Mesendoderm (in vitro differentiated cells): ENCODE results near the gene TMEM181.

ENCODE experiments used
- DNase-seq: peaks from one replicate; pipeline ENCODE4 v3.0.0; 2013
- H2AK5ac ChIP-seq: 2 replicates; pipeline ENCODE4 v1.6.1; 2013; ENCODE audit warnings: low read length, inconsistent platforms
- H2BK120ac ChIP-seq: 2 replicates; pipeline ENCODE4 v1.6.1; 2013; ENCODE audit warnings: low read depth, mild to moderate bottlenecking, low read length, moderate library complexity, mixed read lengths
- H2BK15ac ChIP-seq: replicated peaks from 2 replicates; pipeline ENCODE4 v1.6.1; 2013; ENCODE audit warnings: low read depth, mild to moderate bottlenecking, moderate library complexity
- H2BK5ac ChIP-seq: 2 replicates; pipeline ENCODE4 v1.6.1; 2013; ENCODE audit warnings: low read length, inconsistent platforms
- H3K18ac ChIP-seq: 2 replicates; pipeline ENCODE4 v1.6.1; 2013; ENCODE audit warnings: mild to moderate bottlenecking, low read length, mixed read lengths
- H3K23ac ChIP-seq: one replicate; pipeline ENCODE4 v1.6.1; 2013; ENCODE audit warnings: low read length
- H3K27ac ChIP-seq: 2 replicates; pipeline ENCODE4 v1.5.1; 2013; ENCODE audit warnings: low read depth, mild to moderate bottlenecking, inconsistent platforms, low read length, moderate library complexity
- H3K27me3 ChIP-seq: 2 replicates; pipeline ENCODE4 v1.6.1; 2013; ENCODE audit warnings: low read length, control low read depth, mild to moderate bottlenecking, inconsistent platforms; ENCODE audit not compliant: insufficient read depth, poor library complexity
- H3K36me3 ChIP-seq: 2 replicates; pipeline ENCODE4 v1.6.1; 2013; ENCODE audit warnings: low read length, inconsistent platforms; ENCODE audit not compliant: control insufficient read depth, insufficient read depth
- H3K4ac ChIP-seq: one replicate; pipeline ENCODE4 v1.6.1; 2013; ENCODE audit warnings: low read depth, mild to moderate bottlenecking, low read length, moderate library complexity
- H3K4me1 ChIP-seq: 2 replicates; pipeline ENCODE4 v1.6.1; 2013; ENCODE audit warnings: low read depth, low read length, inconsistent platforms; ENCODE audit not compliant: control insufficient read depth
- H3K4me2 ChIP-seq: 2 replicates; pipeline ENCODE4 v1.6.1; 2013; ENCODE audit warnings: low read length
- H3K4me3 ChIP-seq: 2 replicates; pipeline ENCODE4 v1.5.1; 2013; ENCODE audit warnings: mild to moderate bottlenecking, low read length
- H3K56ac ChIP-seq: one replicate; pipeline ENCODE4 v1.6.1; 2013; ENCODE audit warnings: low read length
- H3K79me1 ChIP-seq: 2 replicates; pipeline ENCODE4 v1.6.1; 2013; ENCODE audit warnings: low read length, inconsistent platforms
- H3K79me2 ChIP-seq: 2 replicates; pipeline ENCODE4 v1.6.1; 2013; ENCODE audit warnings: mild to moderate bottlenecking, low read length; ENCODE audit not compliant: control insufficient read depth, insufficient read depth
- H3K9ac ChIP-seq: 2 replicates; pipeline ENCODE4 v1.6.1; 2013; ENCODE audit warnings: low read length, inconsistent platforms
- H4K5ac ChIP-seq: one replicate; pipeline ENCODE4 v1.6.1; 2013; ENCODE audit warnings: low read length
- H4K8ac ChIP-seq: one replicate; pipeline ENCODE4 v1.6.1; 2013; ENCODE audit warnings: low read depth, mild to moderate bottlenecking, control low read depth, low read length, moderate library complexity
- WGBS: extraction: QIAGEN DNeasy Blood & Tissue Kit; methylation state at CpG from one replicate; pipeline ENCODE4 v1.1.7; 2013; ENCODE audit warnings: low lambda C conversion rate, missing lambda C conversion rate; ENCODE audit not compliant: insufficient coverage; ENCODE audit errors: extremely low coverage; 5-methylcytosine and 5-hydroxymethylcytosine counted together

TMEM181 gene

DNA sequence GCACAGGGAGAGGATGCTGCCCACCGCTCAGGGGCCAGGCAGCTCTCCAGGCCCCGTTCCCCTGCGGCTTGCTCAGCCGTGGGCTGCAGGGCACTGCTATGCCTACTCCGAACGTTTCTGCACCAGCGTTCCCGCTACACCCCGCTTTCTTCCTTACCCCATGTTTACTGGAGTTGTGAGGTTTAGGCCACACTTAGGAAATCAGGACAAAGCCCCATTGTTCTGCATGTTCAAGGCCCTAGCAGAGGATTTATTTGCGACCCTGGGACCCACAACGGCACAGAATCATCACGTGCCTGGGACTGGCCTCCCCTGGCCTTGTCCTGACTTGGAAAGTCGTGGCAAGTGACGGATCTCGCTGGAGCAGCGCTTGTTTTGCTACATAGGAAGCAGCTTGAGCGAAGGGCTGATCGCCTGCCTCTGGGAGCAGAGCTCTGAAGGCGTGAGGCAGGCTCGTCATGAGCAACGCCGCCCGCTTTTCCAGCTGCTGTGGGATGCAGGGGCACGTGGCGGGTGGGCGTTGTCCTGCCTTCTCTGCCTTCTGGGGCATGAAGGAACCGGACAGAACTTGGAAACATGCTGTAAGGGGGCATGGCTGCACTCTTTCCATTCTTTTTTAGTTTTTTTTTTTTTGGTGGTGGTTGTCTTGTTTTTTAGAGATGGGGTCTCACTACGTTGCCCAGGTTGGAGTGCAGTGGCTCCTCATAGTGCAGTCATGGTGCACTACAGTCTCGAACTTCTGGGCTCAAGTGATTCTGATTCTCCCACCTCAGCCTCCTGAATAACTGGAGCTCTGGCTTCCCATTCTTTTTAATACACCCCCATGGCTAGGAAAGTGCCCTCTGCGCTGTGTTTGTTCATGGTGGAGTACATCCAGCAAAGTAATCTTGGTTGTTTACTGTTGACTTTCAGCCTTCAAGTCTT is 14.6 kb upstream of the TMEM181 start:
- no peak for DNase-seq
- H3K56ac ChIP-seq = no peak overlapping the region

DNA sequence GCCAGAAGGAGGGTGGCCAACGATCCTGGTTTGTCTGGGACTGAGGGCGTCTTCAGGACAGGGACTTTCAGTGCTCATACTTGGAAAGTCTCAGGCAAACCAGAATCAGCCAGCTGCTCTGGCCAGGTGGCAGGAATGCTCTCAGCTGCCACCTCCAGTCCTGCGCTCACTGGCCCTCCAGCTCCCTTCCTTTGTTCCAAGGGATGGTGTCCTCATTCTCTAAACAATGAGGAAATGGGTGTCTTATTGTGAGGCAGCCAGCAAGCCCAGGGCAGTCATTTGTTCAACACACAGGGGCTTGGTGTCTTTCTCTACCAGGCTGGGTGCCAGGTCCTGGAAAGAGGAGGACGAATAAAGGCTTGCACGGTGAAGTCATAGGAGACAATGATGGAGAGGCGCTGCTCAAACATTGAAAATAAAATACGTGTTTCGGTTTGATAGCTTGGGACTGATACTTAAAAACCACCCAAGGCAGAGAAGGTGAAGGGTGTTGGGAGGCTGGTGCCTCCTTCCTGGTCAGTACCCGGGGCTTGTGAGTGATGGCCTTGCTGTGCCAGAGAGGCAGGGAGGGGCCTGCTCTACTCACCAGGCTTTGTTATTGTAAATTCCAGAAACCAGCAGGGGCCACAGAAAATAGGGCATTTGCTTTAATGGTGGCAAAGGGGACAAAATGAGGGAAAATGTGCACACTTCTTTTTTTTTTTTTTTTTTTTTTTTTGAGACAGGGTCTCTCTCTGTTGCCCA is 11.3 kb upstream of the TMEM181 start:
- Histone ChIP-seq H3K18ac (no peak overlapping the region), H3K4me1 (no peaks in the 10 kb centered on the region), H2BK5ac (no peak overlapping the region), H3K4me3 (no peak overlapping the region), H3K27me3 (no peaks in the 10 kb centered on the region), H4K8ac (no peak overlapping the region), H4K5ac (no peak overlapping the region), H2AK5ac (no peak overlapping the region), H2BK120ac (no peak overlapping the region), H2BK15ac (no peak overlapping the region), H3K79me2 (no peaks in the 10 kb centered on the region), H3K27ac (no peak overlapping the region), H3K4me2 (no peak overlapping the region), H3K23ac (no peak overlapping the region), H3K36me3 (no peaks in the 10 kb centered on the region), H3K79me1 (no peaks in the 10 kb centered on the region), H3K56ac (no peak overlapping the region), H3K4ac (no peak overlapping the region), H3K9ac (no peak overlapping the region)
- no CpG with 5 or more reads among the region's 9 CpGs for WGBS
- no peak for DNase-seq

More for the DNA sequence above, 14.6 kb upstream of the TMEM181 start:
- Histone ChIP-seq H2BK15ac (no peak overlapping the region), H2BK120ac (no peak overlapping the region), H3K36me3 (no peaks in the 10 kb centered on the region), H3K23ac (no peak overlapping the region), H3K79me2 (no peaks in the 10 kb centered on the region), H4K5ac (no peak overlapping the region), H3K79me1 (no peaks in the 10 kb centered on the region), H4K8ac (no peak overlapping the region), H3K4me3 (no peak overlapping the region), H3K9ac (no peak overlapping the region), H3K18ac (no peak overlapping the region), H3K4me1 (no peaks in the 10 kb centered on the region), H3K4me2 (no peak overlapping the region), H3K27ac (no peak overlapping the region), H2BK5ac (no peak overlapping the region), H2AK5ac (no peak overlapping the region), H3K27me3 (no peaks in the 10 kb centered on the region), H3K4ac (no peak overlapping the region)
- no CpG with 5 or more reads among the region's 30 CpGs for WGBS

DNA sequence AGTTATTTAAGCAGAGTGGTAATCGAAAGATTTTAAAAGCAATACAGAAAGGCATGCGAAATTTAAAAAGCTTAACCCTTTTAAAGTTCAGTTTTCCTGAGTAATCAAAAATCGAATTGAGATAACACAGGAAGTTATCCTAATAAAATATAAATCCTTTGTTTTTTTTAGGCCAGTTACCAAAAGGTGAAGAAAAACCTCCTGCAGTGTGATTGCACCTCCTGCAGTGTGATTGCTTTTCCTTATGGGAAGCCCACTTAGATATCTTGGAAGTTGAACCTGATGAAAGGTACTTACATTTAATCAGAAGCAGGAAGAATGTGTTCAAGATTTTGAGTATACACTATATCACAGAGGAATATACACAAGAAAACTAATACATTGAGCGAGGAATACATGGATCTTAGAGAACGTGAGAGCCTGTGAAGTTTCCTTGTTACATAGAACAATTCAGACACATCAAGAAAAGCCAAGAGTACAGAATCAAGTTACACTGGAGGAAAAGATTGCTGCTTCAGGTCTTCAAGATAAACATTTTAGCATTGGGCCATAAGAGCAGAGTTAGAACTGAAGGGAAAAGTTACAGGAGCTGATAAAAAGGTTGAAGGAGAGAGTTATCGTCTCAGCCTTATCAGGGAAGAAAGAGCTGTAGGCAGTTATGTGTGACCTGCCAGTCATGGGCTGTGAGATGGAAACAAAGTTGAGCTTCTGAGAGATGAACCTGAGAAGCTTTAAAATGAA is 7.7 kb upstream of the TMEM181 start:
- no CpG with 5 or more reads among the region's 6 CpGs for WGBS
- no peak overlapping the region for H3K4ac ChIP-seq
- H2AK5ac ChIP-seq = no peak overlapping the region
- H3K79me1 ChIP-seq = no peaks in the 10 kb centered on the region
- H4K5ac ChIP-seq = no peak overlapping the region
- no peak overlapping the region for H3K23ac ChIP-seq
- no peak overlapping the region for H3K4me2 ChIP-seq
- no peak overlapping the region for H3K9ac ChIP-seq
- no peak overlapping the region for H3K56ac ChIP-seq
- no peaks in the 10 kb centered on the region for H3K27me3 ChIP-seq
- no peak overlapping the region for H3K4me3 ChIP-seq
- no peak overlapping the region for H2BK15ac ChIP-seq
- no peak overlapping the region for H3K18ac ChIP-seq
- H4K8ac ChIP-seq = no peak overlapping the region
- no peaks in the 10 kb centered on the region for H3K36me3 ChIP-seq
- DNase-seq = peak; percentile 82
- H2BK5ac ChIP-seq = no peak overlapping the region
- no peaks in the 10 kb centered on the region for H3K79me2 ChIP-seq
- H3K27ac ChIP-seq = peak overlapping the region; percentile 31
- H3K4me1 ChIP-seq = no peaks in the 10 kb centered on the region
- H2BK120ac ChIP-seq = no peak overlapping the region

DNA sequence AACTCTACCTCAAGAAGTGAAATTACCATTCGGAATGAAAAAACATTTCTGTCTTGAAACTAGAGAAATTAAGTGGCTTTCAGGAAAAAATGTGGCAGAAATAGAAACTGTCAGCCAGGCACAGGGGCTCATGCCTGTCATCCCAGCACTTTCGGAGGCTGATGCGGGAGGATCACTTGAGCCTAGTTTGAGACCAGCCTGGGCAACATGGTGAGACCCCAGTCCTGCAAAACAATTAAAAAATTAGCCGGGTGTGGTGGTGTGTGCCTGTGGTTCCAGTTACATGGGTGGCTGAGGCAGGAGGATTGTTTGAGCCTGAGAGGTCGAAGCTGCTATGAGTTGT is 7.1 kb upstream of the TMEM181 start:
- Histone ChIP-seq H2AK5ac (no peak overlapping the region), H3K18ac (no peak overlapping the region), H4K8ac (peak overlapping the region; percentile 76), H2BK5ac (peak overlapping the region; percentile 9), H3K79me2 (no peaks in the 10 kb centered on the region), H2BK120ac (no peak overlapping the region), H3K27ac (peak overlapping the region; percentile 25), H3K23ac (no peak overlapping the region), H3K4me1 (no peaks in the 10 kb centered on the region), H3K56ac (peak overlapping the region; percentile 51), H3K4me3 (no peak overlapping the region), H3K4ac (no peak overlapping the region), H3K36me3 (no peaks in the 10 kb centered on the region), H3K4me2 (no peak overlapping the region), H3K9ac (no peak overlapping the region), H3K27me3 (no peaks in the 10 kb centered on the region), H3K79me1 (no peaks in the 10 kb centered on the region), H4K5ac (no peak overlapping the region), H2BK15ac (no peak overlapping the region)
- DNase-seq = no peak
- no CpG with 5 or more reads among the region's 5 CpGs for WGBS

DNA sequence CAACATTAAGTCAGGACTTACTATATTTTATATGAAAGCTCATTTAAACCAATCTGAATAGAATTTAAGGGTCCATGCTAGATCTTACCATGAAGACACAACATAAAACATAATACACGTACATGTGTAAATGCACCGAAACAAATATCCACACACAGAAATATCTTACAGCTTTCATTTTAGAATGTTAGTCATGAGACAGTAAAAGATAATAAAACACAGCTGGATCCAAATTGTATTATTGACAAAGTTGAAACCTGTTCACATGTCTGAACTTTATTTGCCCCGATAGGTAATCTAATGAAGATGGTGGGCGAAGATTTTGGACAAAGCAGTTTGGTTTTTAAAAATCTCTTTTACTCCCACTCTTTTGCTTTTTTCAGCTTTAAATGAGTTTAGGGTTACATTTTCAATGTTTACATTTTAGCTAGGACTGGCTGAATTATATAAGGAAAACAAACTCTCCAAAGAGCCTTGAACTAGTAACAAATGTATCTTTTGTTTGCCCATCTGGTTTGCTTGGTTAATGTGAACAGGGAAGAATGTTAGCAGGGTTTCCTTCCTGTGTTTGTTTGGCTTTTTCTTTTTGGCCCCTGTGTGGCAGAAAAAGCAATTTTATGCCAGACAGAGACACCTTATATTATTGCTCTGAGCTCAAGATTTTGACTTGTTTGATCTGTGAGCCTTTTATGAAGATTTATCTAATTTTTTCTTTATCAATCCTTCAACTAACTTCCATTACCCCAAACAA is 5.1 kb upstream of the TMEM181 start:
- Histone ChIP-seq H3K4me3 (no peak overlapping the region), H2AK5ac (no peak overlapping the region), H3K4ac (no peak overlapping the region), H4K5ac (no peak overlapping the region), H3K23ac (no peak overlapping the region), H3K4me1 (no peaks in the 10 kb centered on the region), H3K36me3 (no peaks in the 10 kb centered on the region), H3K56ac (no peak overlapping the region), H3K79me1 (no peaks in the 10 kb centered on the region), H3K4me2 (no peak overlapping the region), H2BK5ac (no peak overlapping the region), H3K27me3 (no peaks in the 10 kb centered on the region), H3K18ac (no peak overlapping the region), H4K8ac (no peak overlapping the region), H2BK15ac (no peak overlapping the region), H3K27ac (no peak overlapping the region), H3K9ac (no peak overlapping the region), H2BK120ac (no peak overlapping the region), H3K79me2 (no peaks in the 10 kb centered on the region)
- no CpG with 5 or more reads among the region's 4 CpGs for WGBS
- no peak for DNase-seq
